Neutrophil (primary cell): ENCODE measurements around the gene BMAL1.
"Not testable (repeated sequence)": the region's sequence is repeated elsewhere in the genome, so short reads cannot be mapped to it uniquely, and the experiment has no call there.

Experiments used
- H3K27ac ChIP-seq: fragments of 200-600 bp; sonication (generic); 2 replicates; pipeline ENCODE4 v1.5.1; 2016; ENCODE audit warnings: mild to moderate bottlenecking, moderate library complexity
- H3K27me3 ChIP-seq: fragments of 200-600 bp; sonication (generic); 2 replicates; pipeline ENCODE4 v1.6.0; 2016; ENCODE audit warnings: mild to moderate bottlenecking
- H3K36me3 ChIP-seq: fragments of 200-600 bp; sonication (generic); 2 replicates; pipeline ENCODE4 v1.5.1; 2017
- H3K4me1 ChIP-seq, 2 experiments: fragments of 200-600 bp in 1 of 2; sonication (generic) in 1 of 2; 1 replicate in 1 of 2; 2 replicates in 1 of 2; pipeline versions ENCODE4 v1.5.1 to v1.6.1; 2013 to 2016; ENCODE audit warnings: low read depth in 1 of 2, low read length in 1 of 2, mild to moderate bottlenecking in 1 of 2, moderate library complexity in 1 of 2; ENCODE audit not compliant: control insufficient read depth in 1 of 2, insufficient read depth in 1 of 2
- H3K4me3 ChIP-seq, 2 experiments: fragments of 200-600 bp in 1 of 2; sonication (generic) in 1 of 2; 1 replicate in 1 of 2; 2 replicates in 1 of 2; pipeline ENCODE4 v1.5.1; 2013 to 2016; ENCODE audit warnings: low read depth in 1 of 2, low read length in 1 of 2, mild to moderate bottlenecking in 1 of 2, moderate library complexity in 1 of 2
- H3K9me3 ChIP-seq: fragments of 200-600 bp; sonication (generic); 2 replicates; pipeline ENCODE4 v1.5.1; 2016
- TF ChIP-seq, protein P1 (sequence below): fragments of 200-600 bp; sonication (generic); IDR thresholded peaks from 2 replicates; pipeline ENCODE4 v1.5.1; 2016; ENCODE audit warnings: antibody characterized with exemption

The BMAL1 gene

DNA sequence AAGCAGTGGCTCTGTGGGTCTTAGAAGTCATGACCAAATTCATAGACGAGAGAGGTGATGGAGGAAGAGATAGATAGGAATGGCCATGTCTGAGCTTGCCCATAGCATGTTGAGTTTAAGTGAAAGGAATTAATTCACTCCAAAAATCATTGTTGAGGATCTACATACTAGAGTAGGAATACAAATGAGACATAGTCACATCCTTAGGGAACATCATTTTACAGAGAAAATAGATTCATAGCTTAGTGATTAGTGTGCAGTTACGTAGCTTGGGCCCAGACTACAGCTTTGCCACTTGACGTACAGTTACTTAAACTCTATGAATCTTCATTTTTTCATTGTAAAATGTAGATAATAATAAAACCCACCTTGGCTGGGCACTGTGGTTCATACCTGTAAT, 21.4 kb upstream of the BMAL1 start:
- Histone ChIP-seq H3K27ac (no peak overlapping the region), H3K36me3 (no peaks in the 10 kb centered on the region), H3K27me3 (peaks cover 76% of the 10 kb centered on the region), H3K4me1 (no peaks in the 10 kb centered on the region), H3K4me3 (no peak overlapping the region), H3K9me3 (no peaks in the 10 kb centered on the region)
- TF ChIP-seq, protein P1, sequence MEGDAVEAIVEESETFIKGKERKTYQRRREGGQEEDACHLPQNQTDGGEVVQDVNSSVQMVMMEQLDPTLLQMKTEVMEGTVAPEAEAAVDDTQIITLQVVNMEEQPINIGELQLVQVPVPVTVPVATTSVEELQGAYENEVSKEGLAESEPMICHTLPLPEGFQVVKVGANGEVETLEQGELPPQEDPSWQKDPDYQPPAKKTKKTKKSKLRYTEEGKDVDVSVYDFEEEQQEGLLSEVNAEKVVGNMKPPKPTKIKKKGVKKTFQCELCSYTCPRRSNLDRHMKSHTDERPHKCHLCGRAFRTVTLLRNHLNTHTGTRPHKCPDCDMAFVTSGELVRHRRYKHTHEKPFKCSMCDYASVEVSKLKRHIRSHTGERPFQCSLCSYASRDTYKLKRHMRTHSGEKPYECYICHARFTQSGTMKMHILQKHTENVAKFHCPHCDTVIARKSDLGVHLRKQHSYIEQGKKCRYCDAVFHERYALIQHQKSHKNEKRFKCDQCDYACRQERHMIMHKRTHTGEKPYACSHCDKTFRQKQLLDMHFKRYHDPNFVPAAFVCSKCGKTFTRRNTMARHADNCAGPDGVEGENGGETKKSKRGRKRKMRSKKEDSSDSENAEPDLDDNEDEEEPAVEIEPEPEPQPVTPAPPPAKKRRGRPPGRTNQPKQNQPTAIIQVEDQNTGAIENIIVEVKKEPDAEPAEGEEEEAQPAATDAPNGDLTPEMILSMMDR, result no peak

DNA sequence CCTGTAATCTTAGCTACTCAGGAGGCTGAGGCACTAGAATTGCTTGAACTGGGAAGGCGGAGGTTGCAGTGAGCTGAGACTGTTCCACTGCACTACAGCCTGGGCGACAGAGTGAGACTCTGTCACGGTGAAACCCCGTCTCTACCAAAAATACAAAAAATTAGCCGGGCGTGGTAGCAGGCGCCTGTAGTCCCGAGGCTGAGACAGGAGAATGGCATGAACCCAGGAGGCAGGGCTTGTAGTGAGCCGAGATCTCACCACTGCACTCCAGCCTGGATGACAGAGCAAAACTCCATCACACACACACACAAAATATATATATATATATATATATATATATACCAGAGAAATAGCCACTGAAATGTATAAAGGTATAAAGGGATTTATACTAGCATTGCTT, 19.5 kb upstream of the BMAL1 start:
- H3K27me3 ChIP-seq, result peaks cover 75% of the 10 kb centered on the region
- not testable (repeated sequence) for H3K27ac ChIP-seq, H3K9me3 ChIP-seq, H3K36me3 ChIP-seq, H3K4me3 ChIP-seq, H3K4me1 ChIP-seq

DNA sequence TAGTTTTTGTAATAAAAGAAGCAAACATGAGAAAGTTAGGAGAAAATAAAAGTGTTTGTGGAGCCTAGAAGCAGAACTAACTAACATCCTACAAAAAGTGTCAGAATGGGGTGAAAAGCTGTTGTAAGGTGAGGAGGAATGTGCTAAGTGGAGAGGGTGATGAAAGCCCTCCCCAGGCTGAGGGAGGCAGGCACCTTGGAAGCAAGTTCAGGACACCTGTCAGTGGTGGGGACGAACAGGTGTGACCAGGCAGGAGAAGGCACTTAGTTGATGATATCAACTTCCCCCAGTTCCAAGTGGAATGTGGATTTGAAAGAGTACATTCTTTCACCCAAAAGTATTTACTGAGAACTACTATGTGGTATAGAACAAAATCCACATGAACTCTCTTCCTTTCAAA, 18.7 kb upstream of the BMAL1 start:
- TF ChIP-seq, protein P1, result no peak
- Histone ChIP-seq H3K27me3 (peaks cover 77% of the 10 kb centered on the region), H3K36me3 (no peaks in the 10 kb centered on the region), H3K27ac (no peak overlapping the region), H3K9me3 (no peaks in the 10 kb centered on the region), H3K4me3 (no peak overlapping the region), H3K4me1 (no peaks in the 10 kb centered on the region)

DNA sequence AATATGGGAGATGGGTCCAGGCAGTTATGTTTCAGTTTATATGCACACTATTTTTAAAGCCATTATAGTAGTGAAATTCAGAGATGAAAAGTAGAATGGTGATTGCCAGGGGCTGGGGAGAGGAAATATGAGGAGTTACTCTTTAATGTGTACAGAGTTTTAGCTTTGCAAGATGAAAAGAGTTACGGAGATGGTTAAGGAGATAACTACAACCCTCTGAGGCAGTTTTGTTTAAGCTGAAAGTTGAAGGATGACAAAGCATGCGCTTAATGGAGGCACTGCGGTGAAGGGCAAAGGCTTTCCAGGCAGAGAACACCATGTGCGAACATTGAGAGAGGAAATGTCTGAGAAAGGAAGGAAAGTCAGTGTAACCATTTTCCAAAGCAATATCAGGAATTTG, 18.2 kb upstream of the BMAL1 start:
- TF ChIP-seq, protein P1, result no peak
- Histone ChIP-seq H3K9me3 (no peaks in the 10 kb centered on the region), H3K27me3 (peaks cover 78% of the 10 kb centered on the region), H3K4me1 (no peaks in the 10 kb centered on the region), H3K27ac (no peak overlapping the region), H3K4me3 (no peak overlapping the region), H3K36me3 (no peaks in the 10 kb centered on the region)

DNA sequence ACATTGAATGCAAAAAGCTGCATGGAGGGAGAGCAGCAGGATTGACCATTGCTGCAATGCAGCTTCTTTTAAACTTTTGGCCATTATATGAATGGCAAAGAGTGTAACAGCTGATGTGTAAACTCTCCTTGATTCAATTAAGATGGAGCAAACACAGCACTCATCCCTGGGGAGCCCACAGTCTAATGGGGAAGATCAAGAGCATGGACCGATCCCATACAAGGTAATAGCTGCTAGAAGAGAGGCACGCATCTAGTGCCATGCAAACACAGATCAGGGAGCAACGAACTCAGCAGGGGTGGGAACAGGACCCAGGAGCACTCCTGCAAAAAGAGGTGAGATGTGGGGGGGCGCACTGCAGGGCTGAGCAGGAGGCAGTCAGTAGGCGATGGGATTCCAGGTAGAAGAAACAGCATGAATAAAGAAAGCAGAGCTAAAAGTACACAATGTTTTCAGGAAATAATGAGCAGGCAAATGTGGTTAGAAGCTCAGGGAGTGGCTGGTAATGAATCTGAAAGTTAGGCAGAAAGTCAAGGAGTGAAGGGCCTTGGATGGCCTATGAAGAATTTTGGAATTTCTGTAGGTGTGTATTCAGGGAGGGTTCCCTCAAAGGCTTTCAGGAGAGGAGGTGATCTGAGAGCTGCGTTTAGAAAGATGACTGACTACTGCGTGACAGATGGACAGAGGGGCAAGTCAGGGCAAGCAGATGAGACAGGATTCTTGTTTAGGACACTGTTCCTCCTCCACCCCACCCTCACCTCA, 17.2 kb upstream of the BMAL1 start:
- Histone ChIP-seq H3K4me1 (no peaks in the 10 kb centered on the region), H3K4me3 (no peak overlapping the region), H3K9me3 (no peaks in the 10 kb centered on the region), H3K36me3 (no peaks in the 10 kb centered on the region), H3K27ac (no peak overlapping the region), H3K27me3 (peaks cover 78% of the 10 kb centered on the region)
- TF ChIP-seq, protein P1, result no peak

DNA sequence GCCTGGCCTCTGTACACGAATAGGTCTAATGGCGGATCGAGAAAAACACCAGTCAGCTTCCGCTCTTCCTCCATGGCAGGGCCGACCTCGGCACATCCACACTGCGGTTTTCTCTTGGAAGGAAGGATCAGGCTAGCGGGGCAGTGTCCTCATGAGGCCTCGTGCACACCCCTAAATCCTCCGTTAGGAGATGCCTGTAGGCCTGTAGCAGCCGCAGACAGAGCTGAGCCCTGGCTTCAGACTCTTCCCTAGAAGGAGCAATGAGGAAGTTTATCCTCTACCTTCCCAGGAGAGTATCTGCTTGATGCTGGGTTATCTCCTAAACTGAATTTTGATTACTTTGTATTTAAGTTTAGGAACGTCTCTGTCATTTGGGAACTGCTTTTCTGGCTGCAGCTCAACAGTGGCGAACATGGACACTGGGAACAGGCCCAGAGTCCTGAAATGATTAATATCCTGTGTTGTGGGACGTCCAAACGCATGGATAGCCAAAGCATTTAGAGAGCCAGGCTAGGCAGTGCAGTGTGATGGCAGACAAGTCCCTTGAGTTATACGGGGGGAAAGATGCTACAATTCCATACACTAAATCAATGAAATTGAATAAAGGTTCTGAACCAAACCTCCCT, 16.5 kb upstream of the BMAL1 start:
- no peak overlapping the region for H3K4me3 ChIP-seq
- H3K36me3 ChIP-seq, result no peaks in the 10 kb centered on the region
- peaks cover 78% of the 10 kb centered on the region for H3K27me3 ChIP-seq
- TF ChIP-seq, protein P1, result no peak
- no peak overlapping the region for H3K27ac ChIP-seq
- no peaks in the 10 kb centered on the region for H3K4me1 ChIP-seq
- no peaks in the 10 kb centered on the region for H3K9me3 ChIP-seq
